Adrenal gland (tissue), 12 donors: ENCODE measurements around the gene JAK2. TPM values are rescaled to one million over a fixed set of nuclear protein-coding genes. Genes with fewer than 3 reads are reported as not detected.

Experiments
- DNase-seq, 7 donors: peaks; one replicate each; pipeline ENCODE4 v3.0.0-alpha.2; 2019 to 2020
- H3K27ac ChIP-seq, 5 donors: fragments of 200-600 bp; sonication (generic) in 4 of 5; 1 replicate in 3 of 5; 2 replicates in 2 of 5; pipeline versions ENCODE4 v1.5.1 to v1.8.0; 2016 to 2020; ENCODE audit warnings: mild to moderate bottlenecking in 1 of 5
- H3K27me3 ChIP-seq: fragments of 200-600 bp; 2 replicates; pipeline ENCODE4 v1.8.0; 2021
- H3K36me3 ChIP-seq, 2 donors: fragments of 200-600 bp; replicated peaks in 1 of 2; 1 replicate in 1 of 2; 2 replicates in 1 of 2; pipeline versions ENCODE4 v1.5.1 to v1.8.0; 2018 to 2022
- H3K4me1 ChIP-seq, 2 donors: fragments of 200-600 bp; replicated peaks in 1 of 2; 1 replicate in 1 of 2; 2 replicates in 1 of 2; pipeline versions ENCODE4 v1.5.1 to v1.8.0; 2018 to 2021
- H3K4me3 ChIP-seq, 4 donors: fragments of 200-600 bp; sonication (generic) in 3 of 4; one replicate each; pipeline ENCODE4 v1.5.1; 2016 to 2018
- H3K9me3 ChIP-seq, 3 donors: fragments of 200-600 bp; sonication (generic) in 1 of 3; replicated peaks in 1 of 3; 1 replicate in 2 of 3; 2 replicates in 1 of 3; pipeline versions ENCODE4 v1.5.1 to v1.8.0; 2016 to 2021
- CTCF ChIP-seq, 6 experiments: fragments of 450-650 bp in 4 of 6; fragments of 200-600 bp in 2 of 6; sonication (generic) in 1 of 6; IDR thresholded peaks; 1 replicate in 5 of 6; 2 replicates in 1 of 6; pipeline versions ENCODE4 v1.5.1 to v1.8.0; 2016 to 2021; ENCODE audit warnings: antibody characterized with exemption in 6 of 6, mild to moderate bottlenecking in 2 of 6, moderate library complexity in 1 of 6
- POLR2A ChIP-seq, 2 donors: fragments of 450-650 bp; IDR thresholded peaks; one replicate each; pipeline ENCODE4 v1.6.1; 2017; ENCODE audit warnings: antibody characterized with exemption in 2 of 2, mild to moderate bottlenecking in 2 of 2, moderate library complexity in 1 of 2
- WGBS, 4 donors: extraction: QIAGEN DNeasy Blood & Tissue Kit in 2 of 4; methylation state at CpG; one replicate each; pipeline versions ENCODE4 v1.1.5 to v1.1.7; 2013 to 2017; 5-methylcytosine and 5-hydroxymethylcytosine counted together
- intact Hi-C, 2 donors: fragments of 100-400 bp; cut with DNase I; formaldehyde crosslinking; loops; one replicate each; pipeline versions ENCODE4 v1.14.1 to v1.15.0; 2022 to 2023
- polyA plus RNA-seq, 3 donors: library from polyadenylated mRNA; stranded (reverse); fragments of 200-250 nt in 2 of 3; fragments of 350-450 nt in 1 of 3; fragmentation: Illumina TruSeq in 1 of 3; extraction: RNeasy Lipid Tissue Mini Kit (QIAGEN cat#74804) in 1 of 3; gene quantifications; one replicate each; pipeline ENCODE4 v1.2.3, GENCODE V29; 2013 to 2014
- total RNA-seq, 9 donors: library from RNA; depleted of rRNA in 4 of 9; stranded (reverse); fragments of >200 nt in 4 of 9; fragments of 120-200 nt in 1 of 9; fragmentation: NEBNext Ultra II Directional in 1 of 9; extraction: Animal tissue kit (Norgen Biotek cat#: 25700) in 1 of 9; gene quantifications; one replicate each; pipeline versions ENCODE4 v1.1.0 to v1.2.4, GENCODE V29; 2013 to 2023
- donor health status: healthy with polysubstance abuse.
- donor health status: Bipolar disorder and iron deficiency.
- donor health status: DM: yes; HTN: yes; CAD: no.
- donor health status: DM: no; HTN: no; CAD: no.
- donor health status: DM: no; HTN: no; CAD: no.
- donor health status: DM: yes; HTN: yes; CAD: no.

Gene JAK2
- total and polyA plus RNA-seq, 12 donors, result 3.5 to 21.0 (median 12.5) TPM

DNA sequence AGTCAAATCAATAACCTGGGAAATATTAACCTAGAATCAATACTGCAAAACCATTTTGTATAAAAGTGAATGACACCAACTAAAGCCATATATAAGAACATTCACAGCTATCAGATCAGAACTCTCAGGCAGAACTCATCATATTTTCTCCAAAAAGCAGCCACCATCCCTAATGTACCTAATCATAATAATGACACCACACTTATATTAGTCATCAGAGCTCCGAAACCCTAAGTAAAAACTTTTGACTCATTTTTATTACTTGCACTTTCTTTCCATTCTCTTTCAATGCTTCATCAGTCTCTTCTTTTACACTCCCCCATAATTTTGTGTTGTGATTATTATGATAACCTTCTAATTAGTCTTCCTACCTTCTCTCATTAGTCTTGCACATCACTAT, 155.1 kb downstream of the JAK2 start:
- Histone ChIP-seq H3K36me3 (no peaks in the 10 kb centered on the region), H3K27me3 (no peaks in the 10 kb centered on the region), H3K9me3 (no peaks in the 10 kb centered on the region), H3K27ac (no peak overlapping the region), H3K4me3 (no peak overlapping the region), H3K4me1 (no peaks in the 10 kb centered on the region)
- intact Hi-C loops, result no loop called here
- no peak for DNase-seq
- WGBS, 4 donors, result 80 to 92% (median 89%) methylated on average over 1 of the region's 1 CpG
- TF ChIP-seq POLR2A (IDR thresholded peaks at IDR 0.05) (no peak), CTCF (IDR thresholded peaks at IDR 0.05) (no peak)

DNA sequence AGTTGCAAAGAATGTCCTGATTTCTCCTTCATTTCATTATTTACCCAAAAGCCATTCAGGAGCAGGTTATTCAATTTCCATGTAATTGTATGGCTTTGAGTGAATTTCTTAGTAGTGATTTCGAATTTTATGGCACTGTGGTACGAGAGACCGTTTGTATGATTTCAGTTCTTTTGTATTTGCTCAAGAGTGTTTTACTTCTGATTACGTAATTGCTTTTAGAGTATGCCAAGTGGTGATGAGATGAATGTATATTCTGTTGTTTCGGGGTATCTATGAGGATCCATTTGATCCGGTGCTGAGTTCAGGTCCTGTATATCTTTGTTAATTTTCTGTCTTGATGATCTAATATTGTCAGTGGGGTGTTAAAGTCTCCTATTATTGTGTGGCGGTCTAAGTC, 159.1 kb downstream of the JAK2 start:
- H3K27me3 ChIP-seq, result no peaks in the 10 kb centered on the region
- intact Hi-C loops, result no loop called here
- no peak overlapping the region for H3K4me3 ChIP-seq
- no peaks in the 10 kb centered on the region for H3K4me1 ChIP-seq
- H3K9me3 ChIP-seq, result no peaks in the 10 kb centered on the region
- 91 to 97% (median 92%) methylated on average over 7 of the region's 7 CpGs for WGBS, 4 donors
- DNase-seq, result no peak
- H3K27ac ChIP-seq, result no peak overlapping the region
- H3K36me3 ChIP-seq, result no peaks in the 10 kb centered on the region
- no peak for TF ChIP-seq CTCF (IDR thresholded peaks at IDR 0.05)
- TF ChIP-seq POLR2A (IDR thresholded peaks at IDR 0.05), result no peak

GRCh38 chr9:5146241-5146640, 161.2 kb downstream of the JAK2 start:
- Histone ChIP-seq H3K27ac (no peak overlapping the region), H3K4me3 (no peak overlapping the region), H3K4me1 (no peaks in the 10 kb centered on the region), H3K9me3 (no peaks in the 10 kb centered on the region), H3K27me3 (no peaks in the 10 kb centered on the region), H3K36me3 (no peaks in the 10 kb centered on the region)
- TF ChIP-seq POLR2A (IDR thresholded peaks at IDR 0.05) (no peak), CTCF (IDR thresholded peaks at IDR 0.05) (no peak)
- WGBS, 4 donors, result 91 to 98% (median 96%) methylated on average over 1 of the region's 1 CpG; no CpG with 5 or more reads in 1 of the 4 donors
- intact Hi-C loops, result no loop called here
- no peak for DNase-seq

Other genes starting within 250 kb of the JAK2 start
- 100 to 1,000 TPM in 7 of 9 donors, 10 to 100 TPM in 2; 86.2 to 237 (median 116) TPM for gene AK3, start 244.1 kb upstream of the JAK2 start, total RNA-seq
- gene AK3, start 244.1 kb upstream of the JAK2 start, polyA plus RNA-seq, result 100 to 1,000 TPM in 1 of 3 donors, 10 to 100 TPM in 2; 31.6 to 132 (median 36.3) TPM
- 10 to 100 TPM; 16.9 to 33.4 (median 23.3) TPM for gene RCL1, start 192.3 kb upstream of the JAK2 start, total RNA-seq
- 10 to 100 TPM; 15.4 to 22.6 (median 17.9) TPM for gene RCL1, start 192.3 kb upstream of the JAK2 start, polyA plus RNA-seq
- gene INSL6, start 200.4 kb downstream of the JAK2 start, total RNA-seq, result under 1 TPM in 1 of 9 donors, not detected in 8; 0.46 TPM
- gene INSL6, start 200.4 kb downstream of the JAK2 start, polyA plus RNA-seq, result not detected
- gene INSL4, start 246.1 kb downstream of the JAK2 start, total RNA-seq, result not detected
- not detected for gene INSL4, start 246.1 kb downstream of the JAK2 start, polyA plus RNA-seq